Measurements from ENCODE around the gene FNDC3B.

FNDC3B gene

GRCh38 chr3:172326993-172327392 lies 287.6 kb downstream of the FNDC3B start:
- no peak for TF ChIP-seq CTCF (IDR thresholded peaks at IDR 0.05; ENCODE audit: low read length, missing control alignments)
- H3K4me3 ChIP-seq (replicated peaks; ENCODE audit: low read depth, low read length), result no peak overlapping the region
- DNase-seq (ENCODE audit: low read depth), result no peak

- H3K4me3 ChIP-seq (replicated peaks; ENCODE audit: low read depth, low read length), result no peak overlapping the region
- TF ChIP-seq CTCF (IDR thresholded peaks at IDR 0.05; ENCODE audit: low read length, missing control alignments), result no peak
- no peak for DNase-seq (ENCODE audit: low read depth)
Observed at GRCh38 chr3:172328282-172328681, 288.9 kb downstream of the FNDC3B start.

DNA sequence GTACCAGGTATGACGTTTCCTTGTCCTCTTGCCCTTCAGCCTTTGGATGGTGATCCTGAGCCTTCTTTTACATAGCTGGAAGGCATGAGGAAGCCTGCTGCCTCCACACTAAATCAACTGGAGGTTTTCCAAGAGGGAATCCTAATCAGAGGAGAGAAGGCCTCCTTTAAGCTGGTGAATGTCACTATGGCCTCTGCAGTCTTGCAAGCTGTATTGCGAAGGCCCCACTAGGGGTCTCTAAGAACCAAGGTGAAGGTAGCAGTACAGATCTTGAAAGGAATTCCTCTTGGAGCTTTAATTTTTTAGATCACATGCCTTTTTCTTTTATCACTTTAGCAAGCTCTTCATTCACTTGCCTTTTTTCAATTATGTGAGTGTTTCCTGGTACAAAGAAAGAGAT lies 289.7 kb downstream of the FNDC3B start:
- no peak overlapping the region for H3K4me3 ChIP-seq (replicated peaks; ENCODE audit: low read depth, low read length)
- no peak for TF ChIP-seq CTCF (IDR thresholded peaks at IDR 0.05; ENCODE audit: low read length, missing control alignments)
- no peak for DNase-seq (ENCODE audit: low read depth)

GRCh38 chr3:172330413-172330812 lies 291.0 kb downstream of the FNDC3B start:
- DNase-seq (ENCODE audit: low read depth), result no peak
- no peak for TF ChIP-seq CTCF (IDR thresholded peaks at IDR 0.05; ENCODE audit: low read length, missing control alignments)
- H3K4me3 ChIP-seq (replicated peaks; ENCODE audit: low read depth, low read length), result no peak overlapping the region

- DNase-seq (ENCODE audit: low read depth), result peak; percentile 75
- peak; percentile 99 for TF ChIP-seq CTCF (IDR thresholded peaks at IDR 0.05; ENCODE audit: low read length, missing control alignments)
- H3K4me3 ChIP-seq (replicated peaks; ENCODE audit: low read depth, low read length), result no peak overlapping the region
Observed at GRCh38 chr3:172332256-172333041, 293.1 kb downstream of the FNDC3B start.

- no peak for TF ChIP-seq CTCF (IDR thresholded peaks at IDR 0.05; ENCODE audit: low read length, missing control alignments)
- no peak for DNase-seq (ENCODE audit: low read depth)
Observed at GRCh38 chr3:172333042-172333377, 293.6 kb downstream of the FNDC3B start.

More at GRCh38 chr3:172333042-172333377, 293.6 kb downstream of the FNDC3B start:
- H3K4me3 ChIP-seq (replicated peaks; ENCODE audit: low read depth, low read length), result no peak overlapping the region
